DND-41 (cell line): ENCODE measurements around the gene RNASEL.
A peak's percentile ranks its signal among the peaks of the same experiment; 100 is the strongest.

Source experiments
- ATAC-seq: fragments of 200-7000 bp; cut with Tn5 transposase; 3 replicates; pipeline ENCODE4 v1.9.1; 2021; ENCODE audit warnings: low read depth; ENCODE audit not compliant: insufficient read depth
- DNase-seq: peaks from one replicate; pipeline ENCODE4 v3.0.0-alpha.2; 2020
- H2AFZ ChIP-seq: 2 replicates; pipeline ENCODE4 v1.6.0; 2012; ENCODE audit warnings: low read depth, low read length
- H3K27ac ChIP-seq: 2 replicates; pipeline ENCODE4 v1.5.1; 2012; ENCODE audit warnings: low read length, inconsistent platforms
- H3K27me3 ChIP-seq: fragments of 200-600 bp; sonication (generic); 2 replicates; pipeline ENCODE4 v1.6.0; 2012; ENCODE audit warnings: low read length, mild to moderate bottlenecking, inconsistent platforms; ENCODE audit not compliant: insufficient read depth, poor library complexity
- H3K36me3 ChIP-seq: 2 replicates; pipeline ENCODE4 v1.5.1; 2012; ENCODE audit warnings: low read length, inconsistent platforms; ENCODE audit not compliant: insufficient read depth
- H3K4me1 ChIP-seq: 2 replicates; pipeline ENCODE4 v1.5.1; 2012; ENCODE audit warnings: mild to moderate bottlenecking, low read length; ENCODE audit not compliant: insufficient read depth
- H3K4me2 ChIP-seq: 2 replicates; pipeline ENCODE4 v1.6.0; 2012; ENCODE audit warnings: mild to moderate bottlenecking, moderate library complexity, low read length, inconsistent platforms; ENCODE audit not compliant: insufficient read depth
- H3K4me3 ChIP-seq, 2 experiments: fragments of 200-600 bp in 1 of 2; shearing (Covaris generic) in 1 of 2; 2 replicates each; pipeline ENCODE4 v1.5.1; 2012 to 2016; ENCODE audit warnings: inconsistent platforms in 2 of 2, low read length in 2 of 2, mild to moderate bottlenecking in 2 of 2, low read depth in 1 of 2, moderate library complexity in 1 of 2
- H3K79me2 ChIP-seq: 2 replicates; pipeline ENCODE4 v1.6.0; 2012; ENCODE audit warnings: low read length, inconsistent platforms; ENCODE audit not compliant: insufficient read depth
- H3K9ac ChIP-seq: 2 replicates; pipeline ENCODE4 v1.6.0; 2012; ENCODE audit warnings: low read depth, mild to moderate bottlenecking, inconsistent platforms, low read length, moderate library complexity
- H3K9me3 ChIP-seq: 2 replicates; pipeline ENCODE4 v1.5.1; 2012; ENCODE audit warnings: low read length, moderate library complexity, mild to moderate bottlenecking, inconsistent platforms; ENCODE audit not compliant: insufficient read depth, severe bottlenecking
- H4K20me1 ChIP-seq: 2 replicates; pipeline ENCODE4 v1.6.0; 2012; ENCODE audit warnings: low read length; ENCODE audit not compliant: insufficient read depth
- CTCF ChIP-seq: IDR thresholded peaks from 2 replicates; pipeline ENCODE4 v1.5.1; 2012; ENCODE audit warnings: borderline replicate concordance, low read length, moderate library complexity, mild to moderate bottlenecking; ENCODE audit not compliant: poor library complexity, severe bottlenecking; ENCODE audit errors: extremely low read depth
- EZH2 ChIP-seq: IDR thresholded peaks from 3 replicates; pipeline ENCODE4 v1.6.1; 2012; ENCODE audit warnings: borderline replicate concordance, low read depth, mild to moderate bottlenecking, moderate library complexity, low read length, inconsistent platforms; ENCODE audit not compliant: severe bottlenecking

RNASEL gene

GRCh38 chr1:182607566-182607965 is 18.5 kb upstream of the RNASEL start:
- Histone ChIP-seq H3K36me3 (peaks cover 7% of the 10 kb centered on the region; the same call in 1 of the 2 replicates), H2AFZ (no peak overlapping the region), H3K27ac (no peak overlapping the region), H4K20me1 (peaks cover 11% of the 10 kb centered on the region), H3K27me3 (no peaks in the 10 kb centered on the region), H3K4me2 (no peak overlapping the region), H3K4me3 (no peak overlapping the region), H3K9ac (no peak overlapping the region), H3K9me3 (no peaks in the 10 kb centered on the region), H3K79me2 (peaks cover 16% of the 10 kb centered on the region), H3K4me1 (peaks cover 55% of the 10 kb centered on the region)
- DNase-seq (no peak), ATAC-seq (no peak)
- TF ChIP-seq CTCF (no peak), EZH2 (no peak)

- peaks cover 30% of the 10 kb centered on the region for H3K79me2 ChIP-seq
- DNase-seq (peak; percentile 97), ATAC-seq (peak; percentile 89)
- H3K9ac ChIP-seq: peak within 1 kb of the TSS; percentile 56
- no peaks in the 10 kb centered on the region for H3K27me3 ChIP-seq
- H4K20me1 ChIP-seq: peaks cover 33% of the 10 kb centered on the region; the same call in 1 of the 2 replicates
- H3K9me3 ChIP-seq: no peaks in the 10 kb centered on the region
- H3K36me3 ChIP-seq: peaks cover 34% of the 10 kb centered on the region
- H3K27ac ChIP-seq: peak within 1 kb of the TSS; percentile 75
- TF ChIP-seq CTCF (no peak), EZH2 (no peak)
- H3K4me2 ChIP-seq: peak within 1 kb of the TSS; percentile 76
- H3K4me3 ChIP-seq: peak within 1 kb of the TSS; percentile 20 to 66; a peak in 3 of 4 replicates
- peak within 1 kb of the TSS; percentile 73 for H2AFZ ChIP-seq
- H3K4me1 ChIP-seq: peaks cover 58% of the 10 kb centered on the region
These were observed 15.4 kb upstream of the RNASEL start, which contains the start of gene RGS16 for GRCh38 chr1:182604175-182605164. TSS of gene RGS16 (minus strand) at chr1:182604389. CDS start at chr1:182604259, 130 bp downstream.

DNA sequence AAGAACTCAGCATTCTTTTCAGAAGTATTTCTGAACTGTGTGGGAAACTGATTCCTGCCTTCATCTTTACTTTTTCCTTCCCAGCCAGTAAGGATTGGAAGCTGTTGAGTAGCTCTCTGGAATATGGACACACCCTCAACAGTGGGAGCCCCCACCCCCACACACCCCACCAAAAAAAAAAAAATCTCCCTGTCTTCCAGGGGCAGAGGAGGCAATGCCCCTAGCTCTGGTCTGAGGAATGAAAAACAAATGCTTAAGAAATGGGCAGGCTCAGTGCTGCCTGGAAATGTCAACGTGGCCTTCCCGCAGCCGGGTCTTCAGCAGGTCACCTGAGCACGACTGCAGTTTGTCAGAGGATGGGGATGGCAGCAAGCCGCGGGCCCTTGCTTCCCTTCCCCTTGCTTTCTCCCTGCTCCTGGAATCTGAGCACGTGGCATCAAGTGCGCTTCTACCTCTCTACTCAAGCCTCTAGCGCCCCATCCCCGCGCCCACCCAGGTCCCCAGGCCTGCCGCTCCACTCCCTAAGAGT is 14.7 kb upstream of the RNASEL start:
- peaks cover 30% of the 10 kb centered on the region for H3K79me2 ChIP-seq
- H3K36me3 ChIP-seq: peaks cover 41% of the 10 kb centered on the region
- ATAC-seq: no peak; the same call in 2 of the 3 replicates
- no peaks in the 10 kb centered on the region for H3K27me3 ChIP-seq
- H3K27ac ChIP-seq: peak overlapping the region; percentile 74
- H4K20me1 ChIP-seq: peaks cover 34% of the 10 kb centered on the region; the same call in 1 of the 2 replicates
- no peak for DNase-seq
- H3K9ac ChIP-seq: peak overlapping the region; percentile 56
- peaks cover 58% of the 10 kb centered on the region for H3K4me1 ChIP-seq
- no peaks in the 10 kb centered on the region for H3K9me3 ChIP-seq
- H3K4me2 ChIP-seq: peak overlapping the region; percentile 76
- H3K4me3 ChIP-seq: peak overlapping the region; percentile 20 to 66; a peak in 3 of 4 replicates
- peak overlapping the region; percentile 55; the same call in 1 of the 2 replicates for H2AFZ ChIP-seq
- TF ChIP-seq EZH2: no peak
- TF ChIP-seq CTCF: no peak
